ENCODE data around the gene SAMD9L. TPM values are rescaled to one million over a fixed set of nuclear protein-coding genes. Genes with fewer than 3 reads are reported as not detected.

The SAMD9L gene
- total RNA-seq, 1 donor from 2014 or later: 3.7 TPM

DNA sequence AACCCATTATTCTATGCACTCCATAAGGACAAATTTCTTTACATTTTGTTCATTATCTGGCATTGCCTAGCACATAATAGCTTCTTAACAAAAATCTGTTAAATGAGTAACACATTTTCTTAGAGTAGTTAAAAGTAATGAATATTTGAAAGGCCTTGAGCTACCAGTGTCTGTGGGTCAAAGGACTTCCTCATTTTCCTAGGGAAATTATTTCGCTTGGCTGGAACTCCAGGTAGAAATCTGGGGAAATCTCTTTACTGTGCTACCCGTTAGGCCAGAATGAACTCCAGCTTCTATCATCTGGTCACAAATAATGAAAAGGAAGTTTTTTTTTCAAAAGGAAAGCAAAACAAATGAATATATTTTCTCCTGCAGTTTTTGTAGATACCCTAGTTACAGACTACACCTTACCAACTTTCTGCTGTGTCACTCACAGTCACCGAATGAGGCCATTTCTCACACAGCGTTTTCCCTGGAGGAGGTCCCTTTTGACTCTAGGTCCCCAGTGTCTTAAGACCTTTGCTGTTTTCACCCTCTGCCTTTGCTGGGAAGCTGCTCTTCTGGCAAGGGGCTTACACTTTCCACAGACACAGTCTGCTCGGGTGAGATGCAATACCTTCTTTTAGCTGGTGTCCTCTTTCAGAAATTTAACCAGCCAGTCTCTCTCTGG is 1.6 kb downstream of the SAMD9L start:
- DNase-seq: no peak
- no peaks in the 10 kb centered on the region for H3K27me3 ChIP-seq (ENCODE audit: low read depth)
- H3K4me1 ChIP-seq: peaks cover 23% of the 10 kb centered on the region
- TF ChIP-seq, protein P1, sequence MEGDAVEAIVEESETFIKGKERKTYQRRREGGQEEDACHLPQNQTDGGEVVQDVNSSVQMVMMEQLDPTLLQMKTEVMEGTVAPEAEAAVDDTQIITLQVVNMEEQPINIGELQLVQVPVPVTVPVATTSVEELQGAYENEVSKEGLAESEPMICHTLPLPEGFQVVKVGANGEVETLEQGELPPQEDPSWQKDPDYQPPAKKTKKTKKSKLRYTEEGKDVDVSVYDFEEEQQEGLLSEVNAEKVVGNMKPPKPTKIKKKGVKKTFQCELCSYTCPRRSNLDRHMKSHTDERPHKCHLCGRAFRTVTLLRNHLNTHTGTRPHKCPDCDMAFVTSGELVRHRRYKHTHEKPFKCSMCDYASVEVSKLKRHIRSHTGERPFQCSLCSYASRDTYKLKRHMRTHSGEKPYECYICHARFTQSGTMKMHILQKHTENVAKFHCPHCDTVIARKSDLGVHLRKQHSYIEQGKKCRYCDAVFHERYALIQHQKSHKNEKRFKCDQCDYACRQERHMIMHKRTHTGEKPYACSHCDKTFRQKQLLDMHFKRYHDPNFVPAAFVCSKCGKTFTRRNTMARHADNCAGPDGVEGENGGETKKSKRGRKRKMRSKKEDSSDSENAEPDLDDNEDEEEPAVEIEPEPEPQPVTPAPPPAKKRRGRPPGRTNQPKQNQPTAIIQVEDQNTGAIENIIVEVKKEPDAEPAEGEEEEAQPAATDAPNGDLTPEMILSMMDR (IDR thresholded peaks at IDR 0.05; ENCODE audit: borderline replicate concordance): no peak
- intact Hi-C loops (cut with micrococcal nuclease): no loop called here
- H3K9me3 ChIP-seq (replicated peaks): peaks cover 5% of the 10 kb centered on the region
- H3K36me3 ChIP-seq: peaks cover 39% of the 10 kb centered on the region
- H3K27ac ChIP-seq (replicated peaks): peak overlapping the region; percentile 68
- peak overlapping the region; percentile 67 for H3K4me3 ChIP-seq

DNA sequence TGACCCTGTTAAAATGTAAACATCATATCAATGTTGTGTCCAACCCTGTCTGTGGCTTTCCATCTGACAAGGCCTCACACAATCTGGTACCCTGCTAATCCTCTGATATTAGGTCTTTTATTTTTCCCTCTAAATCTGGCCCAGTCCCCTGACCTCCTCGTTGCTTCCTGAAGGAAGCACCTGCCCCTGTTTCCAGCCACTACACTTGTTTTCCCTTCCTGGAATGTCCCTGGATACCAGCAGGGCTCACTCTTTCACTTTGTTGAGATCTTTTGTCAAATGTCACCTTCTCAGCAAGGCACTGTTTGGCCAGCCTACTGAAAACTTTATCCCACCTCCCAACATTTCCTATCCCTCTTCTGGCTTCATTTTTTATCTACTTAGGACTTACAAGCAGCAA is 2.1 kb downstream of the SAMD9L start:
- H3K27me3 ChIP-seq (ENCODE audit: low read depth): no peaks in the 10 kb centered on the region
- peaks cover 23% of the 10 kb centered on the region for H3K4me1 ChIP-seq
- H3K27ac ChIP-seq (replicated peaks): peak overlapping the region; percentile 68
- H3K36me3 ChIP-seq: peaks cover 45% of the 10 kb centered on the region
- TF ChIP-seq, protein P1 (IDR thresholded peaks at IDR 0.05; ENCODE audit: borderline replicate concordance): no peak
- peak overlapping the region; percentile 67 for H3K4me3 ChIP-seq
- intact Hi-C loops (cut with micrococcal nuclease): no loop called here
- DNase-seq: no peak
- H3K9me3 ChIP-seq (replicated peaks): peaks cover 11% of the 10 kb centered on the region

DNA sequence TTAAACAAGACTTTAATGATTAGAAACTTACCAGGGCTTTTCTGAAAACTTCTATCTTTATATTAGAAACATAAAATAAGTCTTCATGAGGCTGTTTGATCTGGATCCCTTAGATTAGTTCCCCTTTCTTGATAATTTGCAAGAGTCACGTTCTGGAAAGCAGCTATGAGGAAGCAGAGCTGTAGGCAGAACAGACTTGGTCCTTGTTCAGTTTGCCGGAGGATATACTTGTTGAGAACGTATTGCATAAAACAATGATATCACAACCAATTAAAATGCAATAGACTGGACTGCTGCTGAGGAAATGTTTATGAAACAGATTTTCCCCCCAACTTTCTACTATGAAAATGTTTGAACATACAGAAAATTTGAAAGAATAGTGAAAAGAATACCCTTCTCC is 2.8 kb downstream of the SAMD9L start:
- Histone ChIP-seq H3K9me3 (replicated peaks) (peaks cover 17% of the 10 kb centered on the region), H3K27me3 (ENCODE audit: low read depth) (no peaks in the 10 kb centered on the region), H3K4me1 (peaks cover 23% of the 10 kb centered on the region), H3K4me3 (no peak overlapping the region), H3K27ac (replicated peaks) (no peak overlapping the region), H3K36me3 (peaks cover 52% of the 10 kb centered on the region)
- TF ChIP-seq, protein P1 (IDR thresholded peaks at IDR 0.05; ENCODE audit: borderline replicate concordance): no peak
- no peak for DNase-seq
- intact Hi-C loops (cut with micrococcal nuclease): no loop called here

DNA sequence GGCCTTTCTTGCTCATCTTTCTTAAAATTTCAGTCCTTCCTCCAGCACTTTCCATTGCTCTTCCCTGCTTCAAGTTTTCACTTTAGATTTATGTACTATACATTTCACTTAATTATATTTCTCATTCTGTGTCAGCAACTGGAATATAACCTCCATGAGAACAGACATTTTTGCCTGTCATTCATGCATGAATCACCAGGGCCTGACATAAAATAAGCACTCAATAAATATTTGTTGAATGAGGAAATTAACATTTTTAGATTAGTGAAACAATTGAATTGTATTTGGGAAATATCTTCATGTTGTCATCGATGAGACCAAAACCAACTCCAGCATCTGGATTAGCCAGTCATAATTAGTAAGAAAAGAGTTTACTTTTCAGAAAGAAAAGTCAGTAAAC is 6.1 kb downstream of the SAMD9L start:
- TF ChIP-seq, protein P1 (IDR thresholded peaks at IDR 0.05; ENCODE audit: borderline replicate concordance): no peak
- DNase-seq: no peak
- Histone ChIP-seq H3K36me3 (peaks cover 84% of the 10 kb centered on the region), H3K27me3 (ENCODE audit: low read depth) (no peaks in the 10 kb centered on the region), H3K4me1 (peaks cover 15% of the 10 kb centered on the region), H3K9me3 (replicated peaks) (peaks cover 50% of the 10 kb centered on the region), H3K27ac (replicated peaks) (no peak overlapping the region), H3K4me3 (no peak overlapping the region)
- intact Hi-C loops (cut with micrococcal nuclease): no loop called here

DNA sequence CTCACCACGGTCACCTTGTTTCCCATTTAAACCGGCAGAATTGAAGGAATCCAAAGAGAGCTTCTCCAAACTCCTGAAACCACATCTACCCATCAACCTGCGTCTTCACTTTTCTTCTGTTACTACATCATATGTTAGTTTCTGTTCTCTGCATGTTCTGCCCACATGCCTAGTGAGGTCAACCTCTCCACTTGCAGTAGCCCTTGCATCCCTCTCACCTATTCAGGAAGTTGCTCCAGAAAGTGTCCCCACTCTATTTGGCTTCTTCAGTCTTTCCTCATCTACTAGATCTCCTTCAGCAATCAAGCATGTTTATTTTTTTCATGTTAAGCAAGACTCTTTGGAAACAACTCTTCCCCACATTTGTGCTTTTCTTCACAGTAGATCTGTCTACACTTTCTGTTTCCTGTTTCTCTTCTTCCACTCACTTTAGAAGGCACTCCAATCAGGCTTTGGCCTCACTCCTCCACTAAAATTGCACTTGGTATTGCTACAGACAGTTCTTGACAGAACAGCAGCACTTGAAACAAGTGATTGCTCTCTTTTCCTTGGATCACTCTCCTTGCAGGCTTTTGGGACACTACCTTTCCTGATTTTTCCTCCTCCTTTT is 7.5 kb downstream of the SAMD9L start:
- Histone ChIP-seq H3K36me3 (peaks cover 98% of the 10 kb centered on the region), H3K9me3 (replicated peaks) (peaks cover 64% of the 10 kb centered on the region), H3K27me3 (ENCODE audit: low read depth) (no peaks in the 10 kb centered on the region), H3K4me1 (peaks cover under 1% of the 10 kb centered on the region), H3K27ac (replicated peaks) (no peak overlapping the region), H3K4me3 (no peak overlapping the region)
- intact Hi-C loops (cut with micrococcal nuclease): no loop called here
- no peak for DNase-seq
- TF ChIP-seq, protein P1 (IDR thresholded peaks at IDR 0.05; ENCODE audit: borderline replicate concordance): no peak

Data from left ventricle myocardium inferior (tissue), 1 donor.